C4-2B (cell line): ENCODE data around the gene KRTAP5-8.

Source experiments
- H3K27ac ChIP-seq: fragments of 450-650 bp; 2 replicates; pipeline ENCODE4 v1.5.1; 2017
- ZFX ChIP-seq: fragments of 450-650 bp; IDR thresholded peaks from 2 replicates; pipeline ENCODE4 v1.6.1; 2017
- TF ChIP-seq, protein P1 (sequence below): fragments of 450-650 bp; conservative IDR thresholded peaks from 2 replicates; pipeline ENCODE4 v1.5.1; 2017; ENCODE audit warnings: mild to moderate bottlenecking

KRTAP5-8 gene

DNA sequence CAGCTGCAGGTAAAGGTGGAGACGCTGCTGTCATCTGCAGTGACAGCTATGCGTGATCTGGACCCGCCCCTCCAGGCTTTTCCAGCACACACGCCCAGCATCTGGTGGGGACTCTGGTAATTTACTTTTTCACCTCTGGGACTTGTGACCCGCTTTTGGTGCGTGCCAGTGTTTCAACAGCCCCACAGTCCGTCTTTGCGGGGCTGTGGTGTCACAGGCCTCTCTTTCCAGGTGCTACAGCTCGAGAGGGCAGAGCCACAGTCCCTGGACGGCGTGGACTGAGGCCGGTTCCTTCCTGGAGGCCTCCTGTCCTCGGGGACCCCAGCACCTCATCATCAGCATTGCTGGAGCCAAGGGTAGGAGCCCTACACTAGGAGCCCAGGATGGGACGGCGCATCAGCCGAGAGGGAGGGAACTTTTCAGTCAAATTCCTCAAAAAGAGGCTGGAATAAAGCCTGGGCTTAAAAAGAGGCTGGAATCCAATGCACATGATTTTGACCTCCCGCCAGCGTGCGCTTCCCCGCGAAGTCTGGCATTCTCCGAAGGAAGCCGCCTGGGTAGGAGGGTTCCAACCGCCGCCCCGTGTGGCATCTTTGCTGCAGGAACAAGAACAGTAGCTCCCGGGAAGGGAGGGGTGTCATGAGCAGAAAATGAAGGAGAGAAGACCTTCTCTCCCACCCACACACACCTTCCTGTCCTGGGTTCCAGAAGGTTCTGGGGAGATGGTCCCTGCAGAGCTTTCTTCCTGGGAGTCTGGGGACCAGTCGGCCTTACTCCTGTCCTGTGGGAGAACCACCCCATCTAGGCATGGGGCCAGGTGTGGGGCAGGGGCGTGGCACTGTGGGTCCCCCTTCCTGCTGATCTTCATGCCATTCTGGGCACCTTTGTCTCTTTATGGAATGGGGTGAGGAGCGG, 36.5 kb upstream of the KRTAP5-8 start:
- no peak overlapping the region for H3K27ac ChIP-seq
- no peak for TF ChIP-seq ZFX
- TF ChIP-seq, protein P1, sequence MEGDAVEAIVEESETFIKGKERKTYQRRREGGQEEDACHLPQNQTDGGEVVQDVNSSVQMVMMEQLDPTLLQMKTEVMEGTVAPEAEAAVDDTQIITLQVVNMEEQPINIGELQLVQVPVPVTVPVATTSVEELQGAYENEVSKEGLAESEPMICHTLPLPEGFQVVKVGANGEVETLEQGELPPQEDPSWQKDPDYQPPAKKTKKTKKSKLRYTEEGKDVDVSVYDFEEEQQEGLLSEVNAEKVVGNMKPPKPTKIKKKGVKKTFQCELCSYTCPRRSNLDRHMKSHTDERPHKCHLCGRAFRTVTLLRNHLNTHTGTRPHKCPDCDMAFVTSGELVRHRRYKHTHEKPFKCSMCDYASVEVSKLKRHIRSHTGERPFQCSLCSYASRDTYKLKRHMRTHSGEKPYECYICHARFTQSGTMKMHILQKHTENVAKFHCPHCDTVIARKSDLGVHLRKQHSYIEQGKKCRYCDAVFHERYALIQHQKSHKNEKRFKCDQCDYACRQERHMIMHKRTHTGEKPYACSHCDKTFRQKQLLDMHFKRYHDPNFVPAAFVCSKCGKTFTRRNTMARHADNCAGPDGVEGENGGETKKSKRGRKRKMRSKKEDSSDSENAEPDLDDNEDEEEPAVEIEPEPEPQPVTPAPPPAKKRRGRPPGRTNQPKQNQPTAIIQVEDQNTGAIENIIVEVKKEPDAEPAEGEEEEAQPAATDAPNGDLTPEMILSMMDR, result no peak

DNA sequence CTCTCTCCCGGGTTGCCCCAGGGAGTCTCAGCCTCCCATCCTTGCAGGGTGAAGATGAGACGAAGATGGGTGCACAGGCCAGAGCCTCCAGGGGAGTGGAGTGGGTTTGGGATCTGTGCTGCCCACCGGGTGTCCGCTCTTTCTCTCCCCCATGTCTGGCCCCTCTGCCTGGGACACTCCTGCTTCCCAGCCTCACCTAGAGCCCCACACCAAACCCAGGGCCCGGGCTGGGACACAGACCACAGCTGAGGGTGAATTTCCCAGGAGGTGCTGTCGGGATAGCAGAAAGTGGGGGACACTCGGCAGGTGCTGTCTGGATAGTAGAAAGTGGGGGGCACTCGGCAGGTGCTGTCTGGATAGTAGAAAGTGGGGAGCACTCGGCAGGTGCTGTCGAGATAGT, 35.8 kb upstream of the KRTAP5-8 start:
- H3K27ac ChIP-seq, result no peak overlapping the region
- TF ChIP-seq, protein P1, result no peak
- TF ChIP-seq ZFX, result no peak

DNA sequence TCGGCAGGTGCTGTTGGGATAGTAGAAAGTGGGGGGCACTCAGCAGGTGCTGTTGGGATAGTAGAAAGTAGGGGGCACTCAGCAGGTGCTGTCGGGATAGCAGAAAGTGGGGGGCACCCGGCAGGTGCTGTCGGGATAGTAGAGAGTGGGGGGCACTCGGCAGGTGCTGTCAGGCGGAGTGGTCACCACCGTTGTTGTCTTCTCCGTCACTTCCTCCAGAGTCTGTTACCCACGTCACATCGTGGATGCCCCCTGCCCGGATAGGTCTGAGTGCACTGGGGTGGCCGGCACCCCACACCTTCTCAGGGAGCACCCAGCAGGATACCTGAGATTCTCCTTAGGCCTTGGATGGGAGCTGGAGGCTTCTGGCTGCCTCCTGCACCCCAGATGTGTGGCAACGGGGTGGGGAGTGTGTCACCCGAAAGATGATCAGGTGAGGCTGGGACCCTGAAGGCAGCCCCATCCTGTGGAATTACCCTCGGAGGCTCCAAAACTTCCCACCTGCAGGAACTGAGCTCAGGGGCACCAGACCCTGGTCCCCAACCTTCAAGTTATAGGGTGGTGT, 34.9 kb upstream of the KRTAP5-8 start:
- TF ChIP-seq ZFX, result no peak
- TF ChIP-seq, protein P1, result no peak
- no peak overlapping the region for H3K27ac ChIP-seq

DNA sequence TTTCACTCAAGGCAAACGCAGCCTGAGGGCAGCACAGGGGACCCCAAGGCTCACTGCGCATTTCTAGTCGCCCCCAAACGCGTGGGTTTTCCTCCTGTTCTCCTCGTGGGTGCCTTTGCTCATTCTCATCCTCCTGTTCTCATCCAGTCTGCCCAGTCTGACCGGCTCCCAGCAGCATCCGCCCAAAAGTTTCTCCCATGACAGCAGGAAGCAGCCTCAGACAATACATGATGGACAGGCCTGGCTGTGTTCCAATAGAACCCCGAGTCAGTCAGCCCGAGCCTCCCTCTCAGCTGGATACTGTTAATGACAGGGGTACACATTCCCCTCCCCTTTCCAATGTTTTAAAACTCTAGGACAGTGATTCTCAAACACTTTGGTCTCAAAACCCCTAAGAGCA, 33.3 kb upstream of the KRTAP5-8 start:
- no peak overlapping the region for H3K27ac ChIP-seq
- TF ChIP-seq, protein P1, result no peak
- TF ChIP-seq ZFX, result no peak

DNA sequence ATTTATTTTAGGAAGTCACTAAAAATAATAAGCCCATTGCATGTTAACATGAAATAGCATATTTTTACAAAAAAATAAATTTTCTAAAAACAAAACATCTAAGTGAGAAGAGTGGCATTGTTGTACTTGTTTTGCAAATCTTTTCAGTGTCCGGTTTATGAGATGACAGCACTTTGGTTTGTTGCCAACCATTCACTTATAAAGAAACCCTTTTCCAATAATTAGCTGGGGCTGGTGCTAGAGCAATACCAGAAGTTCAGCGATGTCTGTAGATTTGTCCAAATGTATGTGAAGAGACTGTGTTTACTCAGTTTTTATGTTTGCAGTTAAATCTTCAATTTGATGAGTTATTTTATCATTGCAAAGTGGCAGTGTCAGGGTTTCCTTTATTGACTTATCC, 32.8 kb upstream of the KRTAP5-8 start:
- no peak overlapping the region for H3K27ac ChIP-seq
- TF ChIP-seq ZFX, result no peak

DNA sequence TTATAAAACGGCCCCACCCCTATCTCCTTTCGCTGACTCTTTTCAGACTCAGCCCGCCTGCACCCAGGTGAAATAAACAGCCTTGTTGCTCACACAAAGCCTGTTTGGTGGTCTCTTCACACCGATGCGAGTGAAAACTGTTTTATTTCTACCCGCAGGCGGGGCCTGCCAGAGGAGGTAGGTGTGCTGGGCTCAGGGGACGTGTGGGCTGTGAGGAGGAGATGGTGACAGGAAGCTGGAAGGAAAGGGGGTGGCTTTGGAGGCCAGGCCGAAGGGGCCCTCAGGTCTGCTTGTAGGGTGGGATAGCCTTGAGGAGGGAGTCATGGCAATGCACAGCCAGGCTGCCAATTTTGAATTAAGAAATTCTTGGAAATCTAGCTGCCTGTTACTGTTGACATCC, 32.0 kb upstream of the KRTAP5-8 start:
- no peak for TF ChIP-seq ZFX
- TF ChIP-seq, protein P1, result no peak
- H3K27ac ChIP-seq, result no peak overlapping the region

DNA sequence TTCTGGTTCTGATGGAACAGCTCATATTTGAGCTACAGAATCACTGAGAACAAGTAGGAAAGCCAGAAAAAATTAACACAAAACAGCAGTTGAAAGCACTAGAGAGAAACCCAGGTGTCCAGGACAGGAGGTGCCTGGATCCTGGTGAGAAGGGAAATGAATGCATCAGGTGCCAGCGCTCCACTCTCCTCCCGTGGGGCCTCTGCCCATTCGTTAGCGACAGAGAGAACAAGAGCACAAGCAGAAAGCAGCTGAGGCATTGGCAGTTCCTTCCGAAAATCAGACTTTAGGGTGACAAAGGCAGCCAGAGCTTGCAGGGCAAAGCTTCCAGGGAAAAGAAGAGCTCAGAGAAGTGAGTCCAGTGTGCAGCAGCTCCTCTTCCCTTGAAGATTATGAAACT, 30.7 kb upstream of the KRTAP5-8 start:
- H3K27ac ChIP-seq, result no peak overlapping the region
- no peak for TF ChIP-seq ZFX

DNA sequence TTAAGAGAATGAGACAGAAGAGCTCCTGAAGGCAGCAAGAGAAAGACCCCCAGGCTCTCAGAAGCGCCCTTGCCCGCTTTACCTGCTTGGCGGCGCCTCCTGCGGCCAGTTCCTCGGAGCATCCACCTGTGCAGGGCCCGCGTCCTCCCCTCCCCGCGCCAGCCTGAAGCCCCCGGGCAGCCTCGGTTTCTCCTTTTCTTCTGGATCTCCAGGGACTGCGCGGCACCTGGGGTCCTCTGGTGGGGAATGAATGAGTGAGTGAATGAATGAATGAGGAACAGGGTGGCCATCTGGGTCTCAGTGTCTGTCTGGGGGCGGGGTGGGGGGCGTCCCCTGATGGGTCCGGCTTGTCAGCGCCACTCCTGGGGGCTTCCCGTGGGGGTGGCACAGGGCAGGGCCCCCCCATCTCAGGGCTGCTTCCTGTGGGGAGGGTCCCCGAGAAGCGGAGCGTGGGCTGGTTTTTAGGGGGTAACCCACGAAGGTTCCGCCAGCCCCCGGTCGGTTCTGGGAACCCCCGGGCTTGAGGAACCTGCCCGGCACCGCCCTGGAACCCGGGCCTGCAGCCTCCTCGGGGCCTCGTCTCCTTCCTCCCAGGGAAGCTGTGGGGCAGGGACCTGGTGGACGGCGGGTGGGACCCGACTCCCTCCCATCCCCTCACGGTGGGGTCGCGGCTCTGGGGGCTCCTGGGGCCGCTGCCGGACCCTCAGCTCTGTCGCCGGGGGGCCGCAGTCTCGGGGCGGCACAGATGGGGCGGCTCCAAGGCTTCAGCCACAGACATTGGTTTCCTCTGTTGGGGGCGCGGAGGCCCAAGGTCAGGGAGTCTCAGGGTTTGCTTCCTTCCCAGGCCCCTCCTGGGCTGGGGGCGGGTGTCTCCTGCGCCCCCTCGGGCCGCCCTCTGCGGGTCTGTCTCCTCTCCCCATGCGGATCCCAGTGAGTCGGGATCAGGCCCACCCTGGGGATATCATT, 19.0 kb upstream of the KRTAP5-8 start:
- H3K27ac ChIP-seq, result no peak overlapping the region
- TF ChIP-seq, protein P1, result no peak
- no peak for TF ChIP-seq ZFX
